ENCODE results near the gene RGPD3.
"Not testable (repeated sequence)": the region's sequence is repeated elsewhere in the genome, so short reads cannot be mapped to it uniquely, and the experiment has no call there.

GRCh38 chr2:106489701-106490100, 21.5 kb upstream of the RGPD3 start:
- TF ChIP-seq EZH2phosphoT487 (IDR thresholded peaks at IDR 0.05; ENCODE audit: insufficient read depth, low read depth); EZH2 (IDR thresholded peaks at IDR 0.05; ENCODE audit: insufficient read depth, poor library complexity, severe bottlenecking): not testable (repeated sequence)

All from GM23248 (cell line).